Measurements from ENCODE around the gene GRK5.

DNA sequence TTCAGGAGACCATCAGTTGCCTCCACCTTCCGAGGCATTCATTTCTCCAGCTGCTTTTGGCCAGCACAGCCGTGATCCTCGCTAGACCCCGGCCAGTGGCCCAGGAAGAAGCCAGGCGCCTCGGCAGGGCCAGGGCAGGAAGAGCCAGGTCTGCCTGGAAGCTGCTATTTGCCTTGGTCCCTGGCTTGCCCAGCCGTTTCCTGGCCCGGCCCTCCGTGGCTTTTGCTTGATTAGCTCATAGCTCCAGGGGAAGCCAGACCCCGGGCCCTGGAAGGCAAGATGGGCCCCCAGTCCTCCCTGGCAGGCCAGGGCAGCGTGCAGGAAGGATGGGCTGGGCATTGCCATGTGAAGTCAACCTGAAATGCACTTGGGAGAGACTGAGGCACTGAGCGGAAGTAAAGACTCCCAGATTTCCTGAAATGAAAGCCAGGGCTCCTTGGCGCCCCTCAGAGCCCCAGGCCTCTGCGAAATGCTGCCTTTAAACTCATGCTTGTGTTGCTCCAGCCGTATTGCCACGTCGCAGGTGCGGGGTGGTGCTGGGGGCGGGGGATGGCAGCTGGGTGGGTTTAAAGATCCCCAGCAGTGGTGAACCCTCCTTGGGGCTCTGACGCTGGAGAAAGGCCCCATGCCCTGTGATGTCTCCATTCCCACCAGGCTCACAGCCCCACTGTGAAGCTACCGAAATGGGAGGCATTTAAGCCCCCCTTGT, 160.6 kb downstream of the GRK5 start:
- TF ChIP-seq, protein P1, sequence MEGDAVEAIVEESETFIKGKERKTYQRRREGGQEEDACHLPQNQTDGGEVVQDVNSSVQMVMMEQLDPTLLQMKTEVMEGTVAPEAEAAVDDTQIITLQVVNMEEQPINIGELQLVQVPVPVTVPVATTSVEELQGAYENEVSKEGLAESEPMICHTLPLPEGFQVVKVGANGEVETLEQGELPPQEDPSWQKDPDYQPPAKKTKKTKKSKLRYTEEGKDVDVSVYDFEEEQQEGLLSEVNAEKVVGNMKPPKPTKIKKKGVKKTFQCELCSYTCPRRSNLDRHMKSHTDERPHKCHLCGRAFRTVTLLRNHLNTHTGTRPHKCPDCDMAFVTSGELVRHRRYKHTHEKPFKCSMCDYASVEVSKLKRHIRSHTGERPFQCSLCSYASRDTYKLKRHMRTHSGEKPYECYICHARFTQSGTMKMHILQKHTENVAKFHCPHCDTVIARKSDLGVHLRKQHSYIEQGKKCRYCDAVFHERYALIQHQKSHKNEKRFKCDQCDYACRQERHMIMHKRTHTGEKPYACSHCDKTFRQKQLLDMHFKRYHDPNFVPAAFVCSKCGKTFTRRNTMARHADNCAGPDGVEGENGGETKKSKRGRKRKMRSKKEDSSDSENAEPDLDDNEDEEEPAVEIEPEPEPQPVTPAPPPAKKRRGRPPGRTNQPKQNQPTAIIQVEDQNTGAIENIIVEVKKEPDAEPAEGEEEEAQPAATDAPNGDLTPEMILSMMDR (conservative IDR thresholded peaks at IDR 0.05; ENCODE audit: low read depth, low read length) = no peak
- TF ChIP-seq EZH2 (IDR thresholded peaks at IDR 0.05; ENCODE audit: borderline replicate concordance, low read depth, low read length, poor library complexity, severe bottlenecking) = no peak
